Left renal cortex interstitium (tissue), 4 donors: Measurements from ENCODE around the gene FAAH. TPM values are rescaled to one million over a fixed set of nuclear protein-coding genes. Genes with fewer than 3 reads are reported as not detected.
"Not testable (repeated sequence)": the region's sequence is repeated elsewhere in the genome, so short reads cannot be mapped to it uniquely, and the experiment has no call there.

Experiments used
- DNase-seq, 4 donors: peaks; one replicate each; pipeline ENCODE4 v3.0.0-alpha.2; 2013; ENCODE audit warnings: low read depth in 4 of 4, low spot score in 2 of 4, missing footprints in 1 of 4
- polyA plus RNA-seq, 4 donors: library from polyadenylated mRNA; unstranded; fragments of 120-200 nt; gene quantifications; one replicate each; pipeline ENCODE4 v1.2.1, GENCODE V29; 2013; ENCODE audit not compliant: insufficient read length in 4 of 4

FAAH gene
- 10 to 100 TPM; 16.9 to 31.8 (median 26.7) TPM for polyA plus RNA-seq

- DNase-seq, result no peak
Measured at GRCh38 chr1:46394108-46394871, at the start of gene FAAH. FAAH (plus strand) TSS chr1:46394317; CDS start chr1:46394349, 32 bp downstream.

DNA sequence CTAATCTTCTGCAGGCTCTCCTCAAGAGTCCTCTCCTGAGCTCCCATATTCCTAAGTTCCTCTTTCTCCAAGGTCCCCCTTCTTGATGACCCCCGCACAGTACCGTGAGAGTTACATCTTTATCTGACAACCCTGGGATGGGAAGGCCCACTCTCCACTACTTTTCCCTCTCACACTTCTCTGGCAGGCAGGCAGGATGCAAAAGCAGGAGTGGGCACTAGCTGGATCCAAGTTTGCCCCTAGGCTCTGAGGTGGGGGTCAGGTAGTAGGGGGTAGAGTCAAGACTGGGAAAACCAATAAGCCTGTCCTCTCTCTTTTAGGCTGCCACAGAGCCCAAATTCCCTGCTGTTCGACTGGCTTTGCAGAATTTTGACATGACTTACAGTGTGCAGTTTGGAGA lies 49.6 kb upstream of the FAAH start:
- no peak for DNase-seq

DNA sequence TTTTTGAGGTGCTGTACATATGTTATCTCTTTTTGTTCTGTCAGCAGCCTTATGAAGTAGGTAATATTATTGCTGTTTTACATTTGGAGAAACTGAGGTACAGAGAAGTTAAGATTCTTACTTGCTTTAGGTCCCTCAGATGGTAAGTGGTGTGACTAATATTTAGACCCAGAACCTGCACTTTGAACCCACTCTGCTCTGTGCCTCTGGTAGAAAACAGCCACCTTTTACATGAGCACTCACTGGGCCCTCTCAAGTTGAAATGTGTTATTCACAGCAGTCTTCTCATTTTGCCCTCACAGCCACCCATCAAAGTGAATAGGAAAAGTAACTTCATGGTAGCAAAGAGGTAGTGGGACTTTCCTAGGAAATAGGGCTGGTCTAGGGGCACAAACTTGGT lies 48.8 kb upstream of the FAAH start:
- DNase-seq, result no peak

GRCh38 chr1:46352363-46352762 lies 41.8 kb upstream of the FAAH start:
- DNase-seq, result no peak

GRCh38 chr1:46355920-46356319 lies 38.2 kb upstream of the FAAH start:
- not testable (repeated sequence) for DNase-seq

GRCh38 chr1:46362158-46362557 lies 32.0 kb upstream of the FAAH start:
- no peak for DNase-seq

GRCh38 chr1:46363121-46363520 lies 31.0 kb upstream of the FAAH start:
- no peak for DNase-seq

GRCh38 chr1:46364612-46365011 lies 29.5 kb upstream of the FAAH start:
- DNase-seq, result no peak

- DNase-seq, result not testable (repeated sequence)
Measured at GRCh38 chr1:46365796-46366195, 28.3 kb upstream of the FAAH start.

- DNase-seq, result no peak
Measured at GRCh38 chr1:46367072-46367471, 27.0 kb upstream of the FAAH start.

DNA sequence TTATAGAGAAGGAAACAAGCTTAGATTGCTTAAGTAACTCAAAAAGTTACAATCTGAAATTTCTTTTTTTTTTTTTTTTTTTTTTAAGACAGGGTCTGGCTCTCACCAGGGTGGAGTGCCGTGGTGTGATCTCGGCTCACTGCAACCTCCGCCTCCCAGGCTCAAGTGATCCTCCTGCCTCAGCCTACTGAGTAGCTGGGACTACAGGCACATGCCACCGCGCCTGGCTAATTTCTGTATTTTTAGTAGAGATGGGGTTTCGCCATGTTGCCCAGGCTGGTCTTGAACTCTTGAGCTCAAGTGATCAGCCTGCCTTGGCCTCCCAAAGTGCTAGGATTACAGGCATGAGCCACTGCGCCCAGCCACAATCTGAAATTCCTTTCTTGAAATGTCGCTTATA lies 26.4 kb upstream of the FAAH start:
- DNase-seq, result not testable (repeated sequence)

DNA sequence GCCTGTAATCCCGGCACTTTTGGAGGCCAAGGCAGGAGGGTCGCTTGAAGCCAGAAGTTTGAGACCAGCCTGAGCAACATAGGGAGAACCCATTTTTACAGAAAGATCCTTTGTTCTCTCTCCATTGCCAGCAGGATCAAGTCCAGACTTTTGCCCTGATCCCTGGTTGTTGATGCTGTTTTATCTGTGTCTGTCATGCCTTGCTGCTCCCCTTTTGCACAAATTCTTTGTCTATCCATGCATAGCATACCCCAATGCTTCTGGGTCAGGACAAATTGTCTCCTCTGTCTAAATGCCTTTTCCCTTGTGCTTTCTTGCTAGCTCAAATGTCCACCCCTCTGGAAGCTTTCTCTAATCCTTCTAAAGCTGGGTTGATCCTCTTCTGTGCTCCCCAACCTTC lies 25.3 kb upstream of the FAAH start:
- DNase-seq, result peak in 1 of 4 donors; percentile 19

- no peak for DNase-seq
Measured at GRCh38 chr1:46369542-46370213, 24.4 kb upstream of the FAAH start.

GRCh38 chr1:46370214-46370633 lies 23.9 kb upstream of the FAAH start:
- DNase-seq, result no peak

GRCh38 chr1:46372431-46372830 lies 21.7 kb upstream of the FAAH start:
- DNase-seq, result no peak

- DNase-seq, result no peak
Measured at GRCh38 chr1:46379996-46380395, 14.1 kb upstream of the FAAH start.

- no peak for DNase-seq
Measured at GRCh38 chr1:46380508-46380907, 13.6 kb upstream of the FAAH start.

GRCh38 chr1:46393510-46393909 lies 607 bp upstream of the FAAH start:
- no peak for DNase-seq

- DNase-seq, result no peak
Measured at GRCh38 chr1:46394872-46395465, 852 bp downstream of the FAAH start.

GRCh38 chr1:46396441-46397398 lies 2.6 kb downstream of the FAAH start:
- no peak for DNase-seq

DNA sequence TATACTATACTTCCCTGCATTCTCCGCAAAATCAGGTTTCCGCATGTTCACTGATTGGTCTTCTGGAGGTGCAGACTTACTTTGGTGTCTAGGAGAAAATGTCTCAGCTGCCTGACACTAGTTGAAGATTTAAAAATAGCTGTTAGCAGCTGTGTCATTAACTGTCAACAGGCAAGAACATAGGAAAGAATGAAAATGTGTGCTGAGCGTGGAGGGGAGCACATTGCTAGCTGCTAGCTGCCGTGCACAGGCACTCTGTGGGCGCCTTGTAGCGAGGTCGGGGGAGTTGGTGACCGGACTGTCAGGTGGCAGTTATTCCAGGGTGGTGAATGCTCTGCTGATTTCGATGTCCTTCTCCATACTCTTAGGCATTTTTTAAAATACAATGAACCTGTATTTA lies 5.2 kb downstream of the FAAH start:
- DNase-seq, result no peak
